ENCODE measurements around the gene GATAD2A. TPM values are rescaled to one million over a fixed set of nuclear protein-coding genes. Genes with fewer than 3 reads are reported as not detected.

GATAD2A gene
- total RNA-seq, 1 donor from 2014 or later = 84.0 TPM

DNA sequence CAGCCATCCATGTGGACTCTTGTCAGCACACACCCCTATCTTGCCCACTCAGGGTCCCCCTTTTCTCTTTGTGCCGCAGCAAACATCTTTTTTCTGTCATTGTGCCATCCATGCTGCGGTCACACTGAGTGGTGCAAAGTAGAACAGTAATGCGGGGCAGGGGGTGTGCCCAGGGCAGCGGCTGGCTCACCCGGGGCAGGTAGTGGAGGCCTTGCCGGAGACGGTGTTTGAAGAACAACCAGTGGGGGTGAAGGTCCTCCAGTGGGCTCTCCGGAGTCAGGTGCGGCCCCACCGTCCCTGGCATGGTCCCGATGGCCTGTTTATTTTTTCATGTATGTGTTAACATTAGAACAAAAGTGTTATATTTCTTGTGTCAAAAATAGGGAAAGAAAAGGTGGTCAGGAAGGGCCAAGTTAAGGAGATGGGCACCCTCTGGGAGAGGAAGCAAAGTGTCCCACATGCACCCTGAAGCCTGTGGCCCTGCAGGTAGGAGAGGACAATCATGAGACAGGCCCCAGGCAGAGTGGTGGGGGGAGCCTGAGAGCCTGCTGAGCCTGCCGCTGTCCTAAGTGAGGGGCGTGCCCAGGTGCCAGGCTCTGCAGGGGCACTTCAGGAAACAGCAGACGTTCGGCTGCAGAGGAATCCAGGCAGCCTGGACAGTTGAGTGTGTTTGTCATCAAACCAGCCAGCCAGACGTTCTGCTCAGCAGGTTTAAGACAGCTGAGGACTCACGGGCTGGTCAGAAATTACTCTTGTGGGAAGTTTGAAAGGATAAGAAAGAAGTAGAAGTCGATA is 97.5 kb downstream of the GATAD2A start:
- no peaks in the 10 kb centered on the region for H3K27me3 ChIP-seq (ENCODE audit: low read depth)
- peak; percentile 64 for DNase-seq
- no peak for TF ChIP-seq CTCF (IDR thresholded peaks at IDR 0.05)
- intact Hi-C loops (cut with DNase I) = no loop called here
- no peak overlapping the region for H3K4me3 ChIP-seq
- H3K9me3 ChIP-seq = no peaks in the 10 kb centered on the region
- peaks cover 99% of the 10 kb centered on the region for H3K36me3 ChIP-seq
- no peaks in the 10 kb centered on the region for H3K4me1 ChIP-seq
- H3K27ac ChIP-seq = no peak overlapping the region
- ATAC-seq = peak; percentile 80 to 81

GRCh38 chr19:19504754-19505668 is 99.5 kb downstream of the GATAD2A start:
- Histone ChIP-seq H3K27ac (no peak overlapping the region), H3K36me3 (peaks cover 86% of the 10 kb centered on the region), H3K4me3 (no peak overlapping the region), H3K9me3 (no peaks in the 10 kb centered on the region), H3K4me1 (no peaks in the 10 kb centered on the region), H3K27me3 (ENCODE audit: low read depth) (no peaks in the 10 kb centered on the region)
- no peak for TF ChIP-seq CTCF (IDR thresholded peaks at IDR 0.05)
- DNase-seq (no peak), ATAC-seq (no peak)
- intact Hi-C loops (cut with DNase I) = no loop called here

- intact Hi-C loops (cut with DNase I) = no loop called here
- DNase-seq = no peak
- H3K27me3 ChIP-seq (ENCODE audit: low read depth) = no peaks in the 10 kb centered on the region
- H3K36me3 ChIP-seq = peaks cover 78% of the 10 kb centered on the region
- H3K4me1 ChIP-seq = no peaks in the 10 kb centered on the region
- TF ChIP-seq CTCF (IDR thresholded peaks at IDR 0.05) = no peak
- H3K9me3 ChIP-seq = no peaks in the 10 kb centered on the region
- no peak for ATAC-seq
- H3K4me3 ChIP-seq = no peak overlapping the region
- H3K27ac ChIP-seq = no peak overlapping the region
Measured at GRCh38 chr19:19505669-19506326, 100.3 kb downstream of the GATAD2A start.

DNA sequence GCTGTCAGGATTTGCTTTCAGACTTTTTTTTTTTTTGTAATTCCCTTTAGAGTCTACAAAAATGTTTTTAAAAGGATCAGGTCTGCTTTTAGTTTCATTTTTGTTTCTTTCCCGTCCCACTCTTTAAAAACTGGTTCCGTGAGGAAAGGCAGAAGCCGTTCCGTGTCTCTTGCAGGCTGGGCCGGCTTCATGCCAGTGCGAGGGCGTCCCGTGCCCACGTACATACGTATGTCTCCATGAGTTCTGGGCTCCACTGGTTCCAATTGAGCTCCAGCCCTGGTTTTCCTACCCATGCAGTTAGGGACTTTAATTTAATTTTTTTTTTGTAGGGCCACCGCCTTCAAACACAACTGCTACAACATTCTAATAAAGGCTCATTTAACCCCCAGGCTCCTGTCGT is 101.1 kb downstream of the GATAD2A start:
- TF ChIP-seq CTCF (IDR thresholded peaks at IDR 0.05) = no peak
- ATAC-seq (no peak), DNase-seq (no peak)
- H3K4me1 ChIP-seq = no peaks in the 10 kb centered on the region
- no peaks in the 10 kb centered on the region for H3K27me3 ChIP-seq (ENCODE audit: low read depth)
- no peak overlapping the region for H3K27ac ChIP-seq
- H3K36me3 ChIP-seq = peaks cover 70% of the 10 kb centered on the region
- intact Hi-C loops (cut with DNase I) = no loop called here
- no peak overlapping the region for H3K4me3 ChIP-seq
- no peaks in the 10 kb centered on the region for H3K9me3 ChIP-seq

DNA sequence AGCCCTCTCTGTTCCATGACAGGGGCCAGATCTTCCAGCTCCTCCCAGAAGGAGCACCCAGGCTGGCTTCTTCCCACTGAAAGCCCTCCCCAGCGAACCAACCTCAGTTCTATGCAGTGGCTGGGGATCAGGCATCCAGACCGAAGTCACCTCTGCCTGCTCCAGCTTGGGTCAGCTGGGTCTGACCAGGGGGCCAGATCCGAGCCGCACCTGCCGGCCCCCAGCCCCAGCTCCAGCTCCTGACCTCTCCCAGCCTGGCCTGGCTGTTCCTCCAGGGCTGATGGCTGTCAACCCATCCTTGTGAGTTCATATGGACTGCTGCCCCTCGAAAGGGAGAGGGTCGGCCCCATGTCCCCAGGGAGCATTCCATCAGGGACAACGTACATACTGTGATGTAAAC is 101.9 kb downstream of the GATAD2A start:
- H3K4me1 ChIP-seq = no peaks in the 10 kb centered on the region
- intact Hi-C loops (cut with DNase I) = no loop called here
- ATAC-seq = no peak
- H3K36me3 ChIP-seq = peaks cover 63% of the 10 kb centered on the region
- H3K27me3 ChIP-seq (ENCODE audit: low read depth) = no peaks in the 10 kb centered on the region
- no peak overlapping the region for H3K27ac ChIP-seq
- no peak for TF ChIP-seq CTCF (IDR thresholded peaks at IDR 0.05)
- no peak overlapping the region for H3K4me3 ChIP-seq
- no peaks in the 10 kb centered on the region for H3K9me3 ChIP-seq
- DNase-seq = no peak
